ENCODE results near the gene ARID3B.
"Not testable (repeated sequence)": the region's sequence is repeated elsewhere in the genome, so short reads cannot be mapped to it uniquely, and the experiment has no call there.

GRCh38 chr15:74514059-74514458 lies 27.0 kb upstream of the ARID3B start:
- not testable (repeated sequence) for TF ChIP-seq POLR2A (IDR thresholded peaks at IDR 0.05; ENCODE audit: low read depth, low read length); ELK1 (IDR thresholded peaks at IDR 0.05; ENCODE audit: borderline replicate concordance, low read depth, low read length); USF2 (IDR thresholded peaks at IDR 0.05; ENCODE audit: low read depth, low read length)

All from IMR-90 (cell line).